NCI-H146 treated with DMSO at 0.1 percent for 48 hours (cell line): ENCODE measurements around the gene ARSJ.
"Not testable (repeated sequence)": the region's sequence is repeated elsewhere in the genome, so short reads cannot be mapped to it uniquely, and the experiment has no call there.

Source experiments
- DNase-seq: peaks from one replicate; lab custom pipeline; 2025; ENCODE audit not compliant: unreplicated experiment; lab: John Stamatoyannopoulos, UW

The ARSJ gene

GRCh38 chr4:113958766-113959538, 20.5 kb downstream of the ARSJ start:
- peak; percentile 7 for DNase-seq

DNA sequence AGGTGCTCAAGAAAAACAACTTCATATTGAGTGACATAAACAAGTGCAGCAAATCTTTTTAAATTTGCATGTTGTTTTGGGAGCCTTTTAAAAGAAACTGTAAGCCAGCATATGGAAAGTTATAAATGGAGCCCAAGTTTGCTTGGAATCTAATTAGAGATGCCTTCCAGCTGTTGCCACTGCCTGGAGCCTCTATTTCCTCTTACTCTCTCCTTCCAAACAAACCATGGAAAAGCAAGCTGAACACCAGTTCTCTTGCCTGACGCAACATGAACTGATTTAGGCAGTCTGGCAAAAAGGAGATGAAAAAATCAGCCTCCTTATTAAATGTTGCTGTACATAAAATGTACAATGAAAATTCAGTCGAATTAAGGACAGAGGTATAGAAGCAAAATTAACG, 21.5 kb downstream of the ARSJ start:
- no peak for DNase-seq

DNA sequence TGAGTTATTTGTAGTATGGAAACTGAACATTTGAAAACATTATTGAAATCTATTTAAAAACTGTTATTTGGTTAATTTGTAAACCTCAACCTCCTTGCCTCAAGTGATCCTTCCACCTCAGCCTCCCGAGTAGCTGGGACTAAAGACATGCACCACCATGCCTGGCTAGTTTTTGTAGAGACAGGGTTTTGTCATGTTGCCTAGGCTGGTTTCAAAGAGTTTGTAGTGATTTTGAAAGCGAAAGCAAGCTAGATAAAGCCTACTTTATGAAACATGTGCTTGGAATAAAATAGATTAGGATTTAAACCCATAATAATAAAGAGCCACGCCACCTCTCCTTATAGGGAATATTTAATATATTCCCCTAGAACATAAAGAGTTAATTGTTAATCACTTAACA, 23.5 kb downstream of the ARSJ start:
- no peak for DNase-seq

DNA sequence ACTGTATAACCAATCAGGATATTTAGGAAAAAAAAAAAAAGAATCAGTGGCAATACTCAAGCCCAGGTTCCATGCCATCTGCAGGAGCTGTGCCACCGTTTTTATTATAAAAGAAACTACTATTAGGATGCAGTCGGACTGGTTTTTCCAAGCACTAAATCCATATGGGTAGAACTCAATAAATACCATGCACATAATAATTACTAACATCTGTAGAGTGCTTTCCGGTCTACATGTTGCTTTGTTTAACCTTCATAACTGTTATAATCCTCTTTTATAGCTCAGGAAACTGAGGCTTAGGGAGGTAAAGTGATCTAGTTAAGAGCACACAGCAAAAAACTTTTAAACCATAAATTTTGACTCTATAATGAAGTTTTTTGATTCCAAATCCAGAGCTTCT, 24.0 kb downstream of the ARSJ start:
- DNase-seq: no peak

DNA sequence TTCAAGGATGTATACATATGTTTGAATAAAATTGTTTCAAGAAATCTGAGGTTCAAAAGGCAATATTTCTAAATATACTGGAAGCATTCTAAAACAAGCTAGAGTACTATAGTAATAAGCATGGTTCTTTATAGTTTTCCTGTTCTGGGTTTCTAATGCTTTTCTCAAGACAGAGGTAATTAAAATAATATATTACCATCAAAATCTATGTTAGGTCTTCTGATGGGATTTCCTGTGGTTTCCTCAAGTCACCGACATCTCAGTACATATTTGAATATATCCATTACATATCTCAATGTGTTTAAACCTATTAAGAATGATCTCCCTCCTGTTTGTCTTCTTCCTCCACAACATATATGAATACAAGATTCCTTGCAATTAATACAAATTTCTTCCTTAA, 25.6 kb downstream of the ARSJ start:
- DNase-seq: no peak

- DNase-seq: peak; percentile 3
These were observed 26.9 kb downstream of the ARSJ start for GRCh38 chr4:113952452-113953029.

DNA sequence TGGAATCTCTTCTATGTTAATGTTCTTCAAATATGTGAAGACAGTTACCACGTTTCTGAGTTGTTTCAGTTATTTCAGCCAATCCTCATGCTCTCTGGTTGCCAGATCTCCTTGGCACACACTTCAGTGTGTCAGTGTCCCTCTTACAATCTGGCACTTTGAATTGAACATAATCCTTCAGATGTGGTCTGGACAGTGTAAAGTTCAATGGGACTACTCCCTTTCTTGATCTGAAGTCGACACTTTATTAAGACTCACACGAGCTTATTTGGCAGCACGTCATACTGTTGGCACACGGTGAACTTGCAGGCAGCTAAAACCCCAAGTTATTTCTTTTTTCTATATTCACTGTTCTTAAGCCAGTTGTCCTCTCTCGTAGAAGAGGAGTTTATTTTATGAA, 28.2 kb downstream of the ARSJ start:
- no peak for DNase-seq

GRCh38 chr4:113950207-113950606, 29.2 kb downstream of the ARSJ start:
- DNase-seq: no peak

GRCh38 chr4:113947484-113947883, 32.0 kb downstream of the ARSJ start:
- DNase-seq: no peak

GRCh38 chr4:113945906-113946305, 33.5 kb downstream of the ARSJ start:
- no peak for DNase-seq

DNA sequence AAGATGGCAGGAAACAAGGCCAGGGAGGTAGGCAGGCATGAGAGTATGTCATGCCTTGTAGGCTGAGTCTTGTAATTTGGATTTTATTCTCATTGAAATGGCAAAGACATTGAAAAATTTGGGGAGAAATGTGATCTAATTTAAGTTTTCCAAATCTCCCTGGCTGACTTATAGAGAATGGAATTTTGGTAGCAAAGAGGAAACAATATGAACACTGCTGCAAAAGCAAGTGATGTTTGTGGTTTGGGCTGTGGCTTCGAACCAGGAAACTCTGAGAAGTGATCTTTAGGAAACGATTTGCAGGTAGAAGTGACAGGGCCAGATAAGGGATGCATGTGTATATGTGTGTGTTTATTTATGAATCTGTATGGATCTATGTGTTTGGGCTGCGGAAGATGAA, 35.6 kb downstream of the ARSJ start:
- DNase-seq: no peak

DNA sequence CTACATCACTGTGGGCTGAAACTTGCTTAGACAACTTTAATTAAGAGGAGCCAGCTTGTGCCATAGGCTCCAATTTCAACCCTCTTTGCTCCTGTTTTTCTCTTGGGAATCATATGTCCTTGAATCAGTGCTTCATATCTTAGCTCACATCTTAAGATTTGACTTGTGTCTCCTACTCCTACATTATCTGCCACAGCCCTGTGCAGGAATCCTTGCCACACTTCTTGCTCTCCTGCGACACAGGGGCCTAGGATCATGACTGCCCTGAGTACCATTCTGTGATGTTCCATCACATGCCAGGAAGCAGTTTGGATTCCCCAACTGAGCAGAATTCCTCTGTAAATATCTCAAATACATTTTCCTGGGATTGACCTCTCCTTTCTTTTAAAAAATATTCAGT, 36.4 kb downstream of the ARSJ start:
- no peak for DNase-seq

GRCh38 chr4:113941836-113942235, 37.6 kb downstream of the ARSJ start:
- DNase-seq: no peak

DNA sequence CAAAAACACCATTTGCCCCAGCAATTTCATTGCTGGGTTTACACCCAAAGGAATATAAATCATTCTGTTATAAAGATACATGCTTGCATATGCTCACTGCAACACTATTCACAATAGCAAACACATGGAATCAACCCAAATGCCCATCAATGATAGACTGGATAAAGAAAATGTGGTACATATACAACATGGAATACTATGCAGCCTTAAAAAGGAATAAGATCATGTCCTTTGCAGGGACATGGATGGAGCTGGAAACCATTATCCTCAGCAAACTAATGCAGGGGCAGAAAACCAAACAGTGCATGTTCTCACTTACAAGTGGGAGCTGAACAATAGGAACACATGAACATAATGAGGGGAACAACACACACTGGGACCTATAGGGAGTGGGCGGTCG, 39.3 kb downstream of the ARSJ start:
- DNase-seq: not testable (repeated sequence)

GRCh38 chr4:113935190-113935589, 44.3 kb downstream of the ARSJ start:
- no peak for DNase-seq

DNA sequence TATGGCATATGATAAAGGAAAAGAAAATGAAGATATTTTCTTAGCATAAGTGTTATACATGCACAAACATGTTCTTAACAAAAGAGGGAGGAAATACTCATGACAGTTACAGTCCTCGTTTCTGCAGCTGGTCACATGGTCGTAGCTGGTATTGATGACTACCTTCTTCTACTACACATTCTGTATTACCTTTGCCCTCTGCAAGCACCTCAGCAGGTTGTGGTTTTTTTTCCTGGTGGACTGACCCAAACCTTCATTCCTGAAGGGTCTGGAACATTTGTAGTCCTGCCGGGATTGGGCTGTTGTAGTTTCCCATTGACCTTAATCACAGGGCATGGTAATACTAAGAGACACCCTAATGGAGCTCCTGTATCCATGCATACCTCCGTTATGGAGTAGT, 54.7 kb downstream of the ARSJ start:
- not testable (repeated sequence) for DNase-seq

DNA sequence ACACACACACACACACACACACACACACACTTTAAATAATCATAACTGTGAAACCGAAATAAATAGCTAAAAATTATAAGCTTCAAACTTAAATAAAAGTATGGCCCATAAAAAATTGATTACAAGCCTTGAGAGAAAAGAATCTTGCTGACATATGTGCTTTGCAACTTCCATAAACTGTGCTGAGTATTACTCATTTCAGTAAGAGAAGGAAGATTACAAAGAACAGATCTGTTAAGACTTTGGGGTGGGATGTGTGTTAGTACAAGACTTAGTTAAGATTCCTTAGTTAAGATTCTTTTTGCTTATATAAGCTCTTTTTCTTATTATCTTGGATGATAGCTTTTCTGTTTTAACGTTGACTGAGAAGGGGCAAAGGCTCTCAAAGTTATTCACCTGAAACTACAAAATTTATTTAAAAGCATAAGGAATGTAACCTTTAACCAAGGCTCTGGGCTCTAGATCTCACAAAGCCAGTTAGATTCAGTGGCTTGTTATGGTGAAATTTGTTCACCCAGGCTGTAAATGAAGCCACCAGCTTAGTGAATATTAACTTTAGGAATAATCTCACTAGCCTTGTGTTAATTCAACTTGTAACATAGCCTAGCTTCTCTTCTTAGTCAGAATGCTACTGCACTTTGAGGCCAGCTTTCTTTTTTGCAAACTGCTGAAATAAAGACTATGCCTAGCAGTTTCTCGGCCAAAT, 58.2 kb downstream of the ARSJ start:
- DNase-seq: no peak

DNA sequence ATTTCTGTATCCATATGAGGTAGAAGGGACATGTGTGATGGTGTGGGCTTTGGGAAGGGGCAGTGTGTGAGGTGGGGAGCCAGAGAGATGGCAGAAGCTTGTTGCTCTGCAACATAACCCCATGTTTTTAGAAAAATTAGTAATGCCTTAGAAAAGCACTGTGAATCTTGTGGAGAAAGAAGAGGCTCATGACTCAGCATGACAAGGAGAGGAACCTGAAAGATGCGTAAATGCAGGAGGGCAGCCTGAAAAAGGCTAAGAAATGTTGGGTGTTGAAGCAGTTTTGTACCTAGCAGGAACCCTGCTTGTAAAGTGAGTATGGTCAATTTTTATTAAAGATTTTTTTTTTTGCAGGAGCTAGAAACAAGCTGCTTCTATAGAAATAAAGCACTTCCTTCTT, 59.8 kb downstream of the ARSJ start:
- DNase-seq: no peak

- DNase-seq: no peak
These were observed 60.3 kb downstream of the ARSJ start for GRCh38 chr4:113919145-113919544.

GRCh38 chr4:113908829-113909228, 70.6 kb downstream of the ARSJ start:
- no peak for DNase-seq

DNA sequence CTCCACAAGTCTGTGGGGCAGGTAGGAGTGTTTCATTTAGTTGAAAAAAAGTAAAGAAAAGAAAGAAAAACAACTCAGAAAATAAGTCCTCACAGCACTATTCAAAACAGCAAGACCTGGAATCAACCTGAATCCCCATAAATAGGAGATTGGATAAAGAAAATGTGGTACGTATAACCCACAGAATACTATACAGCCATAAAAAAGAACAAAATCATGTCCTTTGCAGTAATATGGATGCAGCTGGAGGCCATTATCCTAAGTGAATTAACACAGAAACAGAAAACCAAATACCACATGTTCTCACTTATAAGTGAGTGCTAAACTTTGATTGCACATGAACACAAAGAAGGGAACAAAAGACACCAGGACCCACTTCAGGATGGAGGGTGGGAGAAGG, 71.9 kb downstream of the ARSJ start:
- no peak for DNase-seq

- DNase-seq: no peak
These were observed 74.1 kb downstream of the ARSJ start for GRCh38 chr4:113905301-113905700.
